ENCODE measurements around the gene HEPACAM2.

DNA sequence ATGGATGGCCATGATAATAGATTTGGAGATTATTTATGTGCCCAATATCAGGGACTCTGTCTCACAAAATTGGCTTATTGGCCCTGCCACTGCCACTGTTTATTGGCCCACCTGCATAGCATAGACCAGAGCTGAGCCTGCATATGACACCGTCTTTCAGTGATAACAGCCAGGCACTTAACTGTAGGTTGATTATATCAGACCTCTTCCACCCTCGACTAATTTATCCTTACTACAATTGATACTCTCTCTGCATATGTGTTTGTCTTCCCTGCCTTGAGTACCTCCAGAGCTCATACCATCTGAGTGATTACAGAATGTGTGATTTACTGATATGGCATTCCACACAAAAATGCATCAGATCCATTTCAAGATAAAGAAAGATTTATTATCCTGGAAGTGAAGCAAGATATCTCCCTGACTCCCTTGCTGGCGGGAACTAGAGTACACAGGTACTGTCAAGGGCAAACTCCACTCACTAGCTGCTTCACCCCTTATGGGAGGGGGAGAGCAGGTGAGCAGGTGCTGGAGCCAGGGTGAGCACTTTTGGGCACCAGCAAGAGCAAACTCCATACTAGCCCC, 65.0 kb downstream of the HEPACAM2 start:
- TF ChIP-seq, protein P1, sequence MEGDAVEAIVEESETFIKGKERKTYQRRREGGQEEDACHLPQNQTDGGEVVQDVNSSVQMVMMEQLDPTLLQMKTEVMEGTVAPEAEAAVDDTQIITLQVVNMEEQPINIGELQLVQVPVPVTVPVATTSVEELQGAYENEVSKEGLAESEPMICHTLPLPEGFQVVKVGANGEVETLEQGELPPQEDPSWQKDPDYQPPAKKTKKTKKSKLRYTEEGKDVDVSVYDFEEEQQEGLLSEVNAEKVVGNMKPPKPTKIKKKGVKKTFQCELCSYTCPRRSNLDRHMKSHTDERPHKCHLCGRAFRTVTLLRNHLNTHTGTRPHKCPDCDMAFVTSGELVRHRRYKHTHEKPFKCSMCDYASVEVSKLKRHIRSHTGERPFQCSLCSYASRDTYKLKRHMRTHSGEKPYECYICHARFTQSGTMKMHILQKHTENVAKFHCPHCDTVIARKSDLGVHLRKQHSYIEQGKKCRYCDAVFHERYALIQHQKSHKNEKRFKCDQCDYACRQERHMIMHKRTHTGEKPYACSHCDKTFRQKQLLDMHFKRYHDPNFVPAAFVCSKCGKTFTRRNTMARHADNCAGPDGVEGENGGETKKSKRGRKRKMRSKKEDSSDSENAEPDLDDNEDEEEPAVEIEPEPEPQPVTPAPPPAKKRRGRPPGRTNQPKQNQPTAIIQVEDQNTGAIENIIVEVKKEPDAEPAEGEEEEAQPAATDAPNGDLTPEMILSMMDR (IDR thresholded peaks at IDR 0.05; ENCODE audit: insufficient read depth, low read length): no peak
- TF ChIP-seq POLR2AphosphoS5 (IDR thresholded peaks at IDR 0.05; ENCODE audit: low read depth): no peak

Data from HL-60 (cell line).